Endothelial cell of umbilical vein (primary cell): ENCODE data around the gene FXYD6. TPM values are rescaled to one million over a fixed set of nuclear protein-coding genes. Genes with fewer than 3 reads are reported as not detected.
A peak's percentile ranks its signal among the peaks of the same experiment; 100 is the strongest.

Experiments used
- BruUV-seq: library from RNA; stranded (reverse); fragments of 400-500 nt; replicated peaks from 2 replicates; lab custom pipeline; 2021; lab: Mats Ljungman, UMichigan
- CTCF ChIA-PET: fragments of 300-600, 350-600 bp; sonication (Branson Sonifier 250); formaldehyde crosslinking; loops from one replicate; lab custom pipeline; 2021; ENCODE audit warnings: antibody characterized with exemption, inconsistent platforms; lab: Charles Lee
- POLR2A ChIA-PET: fragments of 300-600, 350-600 bp; sonication (Branson Sonifier 250); formaldehyde crosslinking; loops from one replicate; lab custom pipeline; 2021; ENCODE audit warnings: antibody characterized with exemption, inconsistent platforms; lab: Charles Lee
- DNase-seq: peaks from one replicate; pipeline ENCODE4 v3.0.0-alpha.2; 2011; ENCODE audit warnings: low read depth, low spot score
- FAIRE-seq: peaks from 2 replicates; lab custom pipeline; 2011; peaks lifted over from hg19 to GRCh38; lab: Jason Lieb, UNC
- H2AFZ ChIP-seq: 2 replicates; pipeline ENCODE4 v1.6.0; 2012; ENCODE audit warnings: low read depth, low read length, control low read depth, inconsistent platforms
- H3K27ac ChIP-seq: 2 replicates; pipeline ENCODE4 v1.5.1; 2011; ENCODE audit warnings: low read depth, mild to moderate bottlenecking, control low read depth, low read length, moderate library complexity; ENCODE audit not compliant: insufficient read depth
- H3K27me3 ChIP-seq, 2 experiments: 2 replicates each; pipeline versions ENCODE4 v1.6.0 to v1.6.1; 2011; ENCODE audit warnings: low read length in 2 of 2, mixed read lengths in 1 of 2; ENCODE audit not compliant: control insufficient read depth in 2 of 2, insufficient read depth in 2 of 2
- H3K36me3 ChIP-seq, 2 experiments: 2 replicates in 1 of 2; 3 replicates in 1 of 2; pipeline ENCODE4 v1.5.1; 2011; ENCODE audit warnings: low read length in 2 of 2, mild to moderate bottlenecking in 1 of 2, moderate library complexity in 1 of 2; ENCODE audit not compliant: control insufficient read depth in 2 of 2, insufficient read depth in 2 of 2; ENCODE audit errors: extremely low read depth in 1 of 2
- H3K4me1 ChIP-seq: 3 replicates; pipeline ENCODE4 v1.5.1; 2011; ENCODE audit warnings: mild to moderate bottlenecking, low read length; ENCODE audit not compliant: control insufficient read depth, insufficient read depth; ENCODE audit errors: extremely low read depth
- H3K4me2 ChIP-seq: 2 replicates; pipeline ENCODE4 v1.6.1; 2011; ENCODE audit warnings: low read length, control low read depth, mixed read lengths; ENCODE audit not compliant: insufficient read depth
- H3K4me3 ChIP-seq, 3 experiments: fragments of 200-600 bp in 1 of 3; sonication (generic), shearing (Covaris generic) in 1 of 3; replicated peaks in 1 of 3; 2 replicates each; pipeline ENCODE4 v1.5.1; 2011 to 2016; ENCODE audit warnings: control low read depth in 3 of 3, low read length in 3 of 3, mild to moderate bottlenecking in 2 of 3, inconsistent platforms in 1 of 3, low read depth in 1 of 3, moderate library complexity in 1 of 3; ENCODE audit not compliant: insufficient read depth in 1 of 3
- H3K79me2 ChIP-seq: 2 replicates; pipeline ENCODE4 v1.6.0; 2012; ENCODE audit warnings: low read length, inconsistent platforms; ENCODE audit not compliant: control insufficient read depth, insufficient read depth
- H3K9ac ChIP-seq: replicated peaks from 2 replicates; pipeline ENCODE3; 2011; ENCODE audit warnings: low read length, control low read depth; ENCODE audit not compliant: insufficient read depth; ENCODE audit errors: extremely low read depth
- H3K9me1 ChIP-seq: replicated peaks from 3 replicates; pipeline ENCODE4 v1.6.0; 2011; ENCODE audit warnings: mild to moderate bottlenecking, low read length; ENCODE audit not compliant: control insufficient read depth, insufficient read depth; ENCODE audit errors: extremely low read depth
- H3K9me3 ChIP-seq: replicated peaks from 2 replicates; pipeline ENCODE4 v1.5.1; 2012; ENCODE audit warnings: low read length, inconsistent platforms; ENCODE audit not compliant: control insufficient read depth, insufficient read depth
- H4K20me1 ChIP-seq: replicated peaks from 2 replicates; pipeline ENCODE3; 2011; ENCODE audit warnings: mild to moderate bottlenecking, low read length; ENCODE audit not compliant: control insufficient read depth, insufficient read depth; ENCODE audit errors: extremely low read depth
- EZH2 ChIP-seq: IDR thresholded peaks from 2 replicates; pipeline ENCODE4 v1.6.1; 2012; ENCODE audit warnings: borderline replicate concordance, low read depth, mild to moderate bottlenecking, moderate library complexity, low read length, inconsistent platforms; ENCODE audit not compliant: severe bottlenecking
- JUN ChIP-seq: IDR thresholded peaks from 2 replicates; pipeline ENCODE4 v1.6.1; 2011; ENCODE audit warnings: borderline replicate concordance, low read depth; ENCODE audit not compliant: insufficient read length, insufficient read depth
- MYC ChIP-seq: IDR thresholded peaks from one replicate; pipeline ENCODE4 v1.6.1; 2011; ENCODE audit warnings: mild to moderate bottlenecking, low read depth, low read length
- POLR2A ChIP-seq: IDR thresholded peaks from 2 replicates; pipeline ENCODE4 v1.6.1; 2012; ENCODE audit warnings: low read depth, mild to moderate bottlenecking, control low read depth, low read length
- dilution Hi-C: fragments of 300-500 bp; cut with MboI; formaldehyde crosslinking; loops from one replicate; pipeline ENCODE4 v1.15.0; 2019; ENCODE audit warnings: low sequenced_read_pairs; ENCODE audit not compliant: extremely low pct_ligation_motif_present
- intact Hi-C: fragments of 100-400 bp; cut with micrococcal nuclease; formaldehyde crosslinking; loops from one replicate; pipeline ENCODE4 v1.10.0; 2022
- polyA plus RNA-seq, 4 experiments: library from polyadenylated mRNA; depleted of rRNA in 3 of 4; stranded (reverse) in 3 of 4; unstranded in 1 of 4; fragments of >200 nt; gene quantifications; 2 replicates each; pipeline versions ENCODE4 v1.2.1 to v1.2.3, GENCODE V29; 2011 to 2012; ENCODE audit warnings: missing spikeins in 1 of 4
- total RNA-seq: library from RNA; stranded (reverse); gene quantifications from 2 replicates; pipeline ENCODE4 v1.2.3, GENCODE V29; 2021
- TF ChIP-seq, protein P1 (sequence below), 2 donors: IDR thresholded peaks; 1 replicate in 1 of 2; 2 replicates in 1 of 2; pipeline ENCODE4 v1.5.1; 2011; ENCODE audit warnings: low read length in 2 of 2, mild to moderate bottlenecking in 2 of 2, moderate library complexity in 2 of 2, control low read depth in 1 of 2, inconsistent platforms in 1 of 2, low read depth in 1 of 2; ENCODE audit not compliant: insufficient read depth in 1 of 2; ENCODE audit errors: extremely low read depth in 1 of 2

The FXYD6 gene
- total and polyA plus RNA-seq, 2 donors (not counting 3 experiments of a cell fraction or from before 2014, with no cell fraction given) = 1.4 to 8.7 TPM

DNA sequence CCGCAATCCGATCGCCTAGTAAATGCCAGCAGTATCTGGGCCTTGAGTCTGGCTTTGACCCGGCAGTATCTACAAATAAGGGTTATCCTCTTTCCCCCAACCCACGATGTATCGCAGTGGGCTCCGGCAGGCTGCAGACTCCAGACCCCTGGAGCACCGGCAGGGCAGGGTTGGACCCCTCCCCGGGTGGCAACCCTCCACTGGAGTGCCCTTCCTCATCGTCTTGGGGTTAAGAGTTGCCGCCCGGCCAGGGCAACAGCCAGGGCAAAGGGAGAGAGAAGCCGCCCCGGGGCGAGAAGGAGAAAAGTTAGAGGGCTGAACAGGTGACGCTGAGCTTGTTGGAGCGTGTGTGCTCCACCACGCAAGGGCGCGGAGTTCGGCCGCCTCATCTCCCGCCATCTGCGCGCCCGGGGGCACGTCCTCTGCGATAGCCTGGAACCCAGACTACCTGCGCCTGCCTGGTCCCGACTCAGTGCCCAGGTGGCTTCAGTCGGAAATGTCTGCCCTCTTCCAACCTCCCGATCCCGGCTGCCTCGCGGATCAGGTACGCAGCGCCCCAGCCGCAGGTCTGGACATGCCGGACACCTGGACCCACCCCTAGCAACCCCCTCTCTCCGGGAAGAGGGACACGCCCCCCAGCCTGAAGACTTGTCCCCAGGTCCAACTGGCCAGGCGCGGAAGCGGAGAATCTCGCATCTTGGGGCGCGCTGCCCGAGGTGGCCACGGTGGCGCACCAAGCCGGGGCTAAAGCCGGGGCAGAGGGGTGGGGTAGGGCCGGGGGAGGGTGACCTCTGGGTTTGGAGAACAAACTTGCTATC is 80.6 kb downstream of the FXYD6 start:
- FAIRE-seq (no peak), DNase-seq (no peak)
- Histone ChIP-seq H3K4me2 (no peak overlapping the region), H3K36me3 (no peaks in the 10 kb centered on the region), H3K4me1 (no peaks in the 10 kb centered on the region), H3K27me3 (peaks cover 42 to 44% of the 10 kb centered on the region in 2 experiments), H3K4me3 (no peak overlapping the region), H3K79me2 (no peaks in the 10 kb centered on the region), H3K9me1 (no peaks in the 10 kb centered on the region), H3K9ac (no peak overlapping the region), H3K27ac (no peak overlapping the region), H2AFZ (no peak overlapping the region), H4K20me1 (no peaks in the 10 kb centered on the region), H3K9me3 (no peaks in the 10 kb centered on the region)
- POLR2A ChIA-PET = no interaction called here
- BruUV-seq = no TSS peak
- intact Hi-C loops = no loop called here
- dilution Hi-C loops = no loop called here
- CTCF ChIA-PET = no interaction called here
- TF ChIP-seq, protein P1, sequence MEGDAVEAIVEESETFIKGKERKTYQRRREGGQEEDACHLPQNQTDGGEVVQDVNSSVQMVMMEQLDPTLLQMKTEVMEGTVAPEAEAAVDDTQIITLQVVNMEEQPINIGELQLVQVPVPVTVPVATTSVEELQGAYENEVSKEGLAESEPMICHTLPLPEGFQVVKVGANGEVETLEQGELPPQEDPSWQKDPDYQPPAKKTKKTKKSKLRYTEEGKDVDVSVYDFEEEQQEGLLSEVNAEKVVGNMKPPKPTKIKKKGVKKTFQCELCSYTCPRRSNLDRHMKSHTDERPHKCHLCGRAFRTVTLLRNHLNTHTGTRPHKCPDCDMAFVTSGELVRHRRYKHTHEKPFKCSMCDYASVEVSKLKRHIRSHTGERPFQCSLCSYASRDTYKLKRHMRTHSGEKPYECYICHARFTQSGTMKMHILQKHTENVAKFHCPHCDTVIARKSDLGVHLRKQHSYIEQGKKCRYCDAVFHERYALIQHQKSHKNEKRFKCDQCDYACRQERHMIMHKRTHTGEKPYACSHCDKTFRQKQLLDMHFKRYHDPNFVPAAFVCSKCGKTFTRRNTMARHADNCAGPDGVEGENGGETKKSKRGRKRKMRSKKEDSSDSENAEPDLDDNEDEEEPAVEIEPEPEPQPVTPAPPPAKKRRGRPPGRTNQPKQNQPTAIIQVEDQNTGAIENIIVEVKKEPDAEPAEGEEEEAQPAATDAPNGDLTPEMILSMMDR (IDR thresholded peaks at IDR 0.05; ENCODE audit: extremely low read depth in 1 of 2, insufficient read depth in 1 of 2, low read depth in 1 of 2, low read length in 2 of 2) = no peak
- TF ChIP-seq JUN (no peak), MYC (no peak), EZH2 (peak; percentile 73), POLR2A (no peak)
